Hematopoietic multipotent progenitor cell treated with erythropoietin and hydrocortisone succinate and interleukin-3 and kit ligand, for 4 days (in vitro differentiated cells): ENCODE results near the gene ZNF451.
"Not testable (repeated sequence)": the region's sequence is repeated elsewhere in the genome, so short reads cannot be mapped to it uniquely, and the experiment has no call there.

Experiments
- DNase-seq: peaks from one replicate; pipeline ENCODE4 v3.0.0-alpha.2; 2015

The ZNF451 gene

GRCh38 chr6:57089687-57090457, at the start of gene ZNF451:
ZNF451 (plus strand) TSS chr6:57090188; CDS start chr6:57090254, 66 bp downstream.
- DNase-seq, result peak; percentile 99

DNA sequence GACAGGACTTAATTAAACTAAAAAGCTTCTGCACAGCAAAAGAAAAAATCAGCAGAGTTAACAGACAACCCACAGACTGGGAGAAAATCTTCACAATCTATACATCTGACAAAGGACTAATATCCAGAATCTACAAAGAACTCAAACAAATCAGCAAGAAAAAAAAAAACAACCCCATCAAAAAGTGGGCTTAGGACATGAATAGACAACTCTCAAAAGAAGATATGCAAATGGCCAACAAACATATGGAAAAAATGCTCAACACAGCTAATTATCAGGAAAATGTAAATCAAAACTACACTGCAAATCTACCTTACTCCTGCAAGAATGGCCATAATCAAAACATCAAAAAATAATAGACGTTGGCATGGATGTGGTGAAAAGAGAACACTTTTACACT, 45.9 kb upstream of the ZNF451 start:
- DNase-seq, result not testable (repeated sequence)

DNA sequence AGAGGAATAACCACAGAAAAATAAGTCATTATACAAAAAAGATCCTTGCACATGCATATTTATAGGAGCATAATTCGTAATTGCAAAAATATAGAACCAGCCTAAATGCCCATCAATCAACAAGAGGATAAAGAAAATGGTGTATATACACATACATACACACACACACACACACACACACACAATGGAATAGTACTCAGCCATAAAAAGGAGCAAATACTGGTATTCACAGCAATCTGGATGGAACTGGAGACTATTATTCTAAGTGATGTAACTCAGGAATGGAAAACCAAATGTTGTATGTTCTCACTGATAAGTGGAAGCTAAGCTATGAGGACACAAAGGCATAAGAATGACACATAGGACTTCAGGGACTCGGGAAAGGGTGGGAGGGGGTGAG, 45.4 kb upstream of the ZNF451 start:
- DNase-seq, result no peak

- peak; percentile 98 for DNase-seq
Observed at GRCh38 chr6:57046332-57047256, 43.4 kb upstream of the ZNF451 start, which contains the start of gene KIAA1586. KIAA1586 (plus strand) TSS chr6:57046693; CDS start chr6:57046756, 63 bp downstream.

DNA sequence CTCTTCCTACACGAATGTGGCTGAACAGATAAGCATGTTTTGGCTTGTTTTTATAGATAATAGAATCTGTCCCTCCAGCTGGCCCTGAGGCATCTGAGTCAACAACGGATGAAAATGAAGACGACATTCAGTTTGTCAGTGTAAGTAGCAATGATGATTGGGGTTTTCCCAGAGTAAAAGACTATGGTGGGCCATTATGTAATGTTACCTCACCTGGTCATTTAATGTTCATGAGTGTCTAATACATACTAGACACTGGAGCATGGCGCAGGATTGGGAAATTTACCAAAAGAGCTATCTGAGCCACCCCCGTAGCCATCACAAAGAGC, 42.8 kb upstream of the ZNF451 start:
- not testable (repeated sequence) for DNase-seq

- not testable (repeated sequence) for DNase-seq
Observed at GRCh38 chr6:57047859-57048258, 42.1 kb upstream of the ZNF451 start.

GRCh38 chr6:57048577-57048976, 41.4 kb upstream of the ZNF451 start:
- no peak for DNase-seq

DNA sequence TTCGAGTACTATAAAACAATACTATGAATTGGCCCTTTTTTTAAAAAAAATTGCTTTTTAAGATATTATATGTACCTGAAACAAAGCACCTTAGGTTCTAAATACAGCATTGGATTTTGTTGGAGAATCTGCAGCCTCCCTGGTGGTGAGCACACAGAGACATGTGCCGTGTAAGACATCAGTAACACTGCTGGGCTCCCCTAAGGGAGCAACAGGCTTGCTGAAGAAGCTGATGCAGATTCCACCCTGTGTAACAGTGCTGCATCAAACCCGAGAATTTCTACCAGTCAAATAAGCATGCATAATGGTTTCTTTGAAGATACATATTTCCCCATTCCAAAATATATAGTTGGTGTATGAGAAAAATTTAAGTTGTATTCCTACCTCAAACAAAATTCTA, 26.1 kb upstream of the ZNF451 start:
- DNase-seq, result no peak

DNA sequence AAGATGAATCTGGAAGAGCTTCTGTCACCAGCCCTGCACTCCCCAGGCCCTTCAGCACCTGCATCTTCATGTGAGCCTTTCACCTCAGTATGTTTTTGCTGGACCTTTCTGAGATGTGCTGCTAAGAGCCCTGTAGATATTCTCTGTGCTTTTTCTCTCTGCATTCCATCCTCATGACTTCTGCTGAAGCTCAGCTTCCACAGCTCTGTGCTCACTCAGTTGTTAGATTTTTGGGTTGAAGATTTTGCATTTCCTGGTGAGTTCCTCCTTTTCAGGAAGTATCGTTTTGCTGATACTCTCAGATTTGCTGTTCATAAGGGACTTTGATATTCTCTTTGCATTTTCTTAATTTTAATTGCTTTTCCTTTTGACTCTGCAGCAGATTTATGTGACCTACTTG, 25.2 kb upstream of the ZNF451 start:
- no peak for DNase-seq

- no peak for DNase-seq
Observed at GRCh38 chr6:57068061-57068460, 21.9 kb upstream of the ZNF451 start.

GRCh38 chr6:57069228-57069627, 20.8 kb upstream of the ZNF451 start:
- DNase-seq, result no peak

- no peak for DNase-seq
Observed at GRCh38 chr6:57069920-57070331, 20.1 kb upstream of the ZNF451 start.

DNA sequence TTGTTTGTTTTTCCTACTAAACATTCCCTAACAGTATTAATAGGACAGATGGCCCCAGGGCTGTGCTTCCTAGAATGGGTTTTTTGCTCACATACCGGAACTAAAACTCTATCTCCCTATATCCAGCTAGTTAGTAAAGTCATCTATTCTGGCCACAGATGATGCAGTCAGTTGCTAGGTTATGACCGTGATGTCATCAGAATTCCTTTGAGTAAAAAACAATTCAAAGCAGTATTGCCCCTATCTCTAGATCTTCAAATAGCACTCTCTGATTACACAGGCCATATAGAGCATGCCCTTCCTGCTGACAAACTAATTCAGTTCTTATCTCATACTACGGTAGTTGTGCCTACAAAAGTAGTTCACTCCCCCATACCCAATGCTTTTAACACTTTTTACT, 17.9 kb upstream of the ZNF451 start:
- DNase-seq, result peak; percentile 13

DNA sequence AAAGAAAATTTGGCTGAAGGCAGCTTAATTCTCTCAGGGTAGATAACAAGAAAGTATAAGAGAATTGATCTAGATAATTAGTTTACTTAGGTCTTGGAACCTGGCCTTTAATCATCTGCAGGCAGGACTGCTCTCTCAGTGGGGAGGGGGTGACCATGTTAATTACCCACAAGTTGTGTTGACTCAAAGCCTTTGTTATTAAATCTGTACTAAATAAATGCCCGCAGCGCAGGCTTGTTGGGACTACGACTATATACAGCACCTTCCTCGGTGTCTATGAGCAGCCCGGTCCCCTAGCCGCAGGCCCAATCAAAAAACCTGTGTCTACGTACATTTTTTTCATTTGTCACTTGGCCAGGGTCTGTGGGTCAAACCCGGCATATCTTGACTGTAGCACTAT, 15.6 kb upstream of the ZNF451 start:
- no peak for DNase-seq

GRCh38 chr6:57075092-57075491, 14.9 kb upstream of the ZNF451 start:
- no peak for DNase-seq

GRCh38 chr6:57078531-57079207, 11.3 kb upstream of the ZNF451 start:
- DNase-seq, result no peak

DNA sequence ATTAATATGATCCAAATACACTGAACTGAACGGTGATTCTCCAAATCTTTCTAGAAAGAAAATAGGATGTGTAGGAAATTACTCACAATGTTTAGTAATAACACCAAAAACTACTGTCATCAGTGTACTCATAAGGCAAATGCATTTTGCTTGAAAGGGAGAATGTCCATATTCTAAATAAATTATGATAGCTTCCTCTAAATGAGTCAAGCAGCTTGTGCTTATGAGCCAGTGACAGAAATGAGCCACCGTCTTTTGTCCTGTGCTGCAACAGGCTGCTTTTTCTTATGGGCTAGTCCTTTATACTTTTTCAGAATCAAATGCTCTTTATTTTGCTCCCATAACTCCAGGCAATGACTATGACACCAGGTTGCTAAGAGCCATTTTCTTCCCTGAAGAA, 4.5 kb upstream of the ZNF451 start:
- DNase-seq, result no peak

- DNase-seq, result no peak
Observed at GRCh38 chr6:57086843-57087242, 3.1 kb upstream of the ZNF451 start.

- DNase-seq, result peak; percentile 17
Observed at GRCh38 chr6:57087916-57088315, 2.1 kb upstream of the ZNF451 start.

DNA sequence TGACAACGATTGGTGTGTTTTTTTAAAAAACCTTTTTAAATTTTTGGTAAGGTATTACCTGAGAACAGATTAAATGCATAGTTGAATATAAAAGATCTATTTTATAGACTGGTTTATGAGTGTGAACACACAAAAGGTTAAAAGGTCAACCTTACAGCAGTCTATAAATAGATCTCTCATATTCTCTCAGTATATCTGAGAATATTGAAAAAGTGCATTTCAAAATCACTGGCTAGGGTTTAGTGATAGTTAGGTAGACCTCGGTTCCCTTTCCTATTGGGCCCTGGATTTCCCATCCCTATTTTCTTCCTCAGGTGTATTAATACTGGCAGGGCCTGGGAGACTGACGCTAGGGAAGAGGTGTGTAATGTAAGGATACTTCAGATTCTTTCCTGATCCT, 723 bp upstream of the ZNF451 start:
- DNase-seq, result no peak

GRCh38 chr6:57090458-57091067, 575 bp downstream of the ZNF451 start:
- not testable (repeated sequence) for DNase-seq

- not testable (repeated sequence) for DNase-seq
Observed at GRCh38 chr6:57091375-57091774, 1.4 kb downstream of the ZNF451 start.

- no peak for DNase-seq
Observed at GRCh38 chr6:57094689-57095088, 4.7 kb downstream of the ZNF451 start.
